Naive thymus-derived CD4-positive, alpha-beta T cell (primary cell): ENCODE measurements around the gene DLST. TPM values are rescaled to one million over a fixed set of nuclear protein-coding genes. Genes with fewer than 3 reads are reported as not detected.

Source experiments
- ATAC-seq: fragments of 150-1000 bp; cut with Tn5 transposase; 2 replicates; pipeline ENCODE4 v1.10.0; 2021; ENCODE audit warnings: mild to moderate bottlenecking, moderate library complexity
- CTCF ChIA-PET: fragments of 350-600 bp; sonication (Branson Sonifier 250); formaldehyde crosslinking; loops from one replicate; lab custom pipeline; 2021; ENCODE audit warnings: antibody characterized with exemption; lab: Charles Lee
- POLR2A ChIA-PET: fragments of 350-600 bp; sonication (Branson Sonifier 250); formaldehyde crosslinking; loops from one replicate; lab custom pipeline; 2021; ENCODE audit warnings: antibody characterized with exemption, inconsistent platforms; lab: Charles Lee
- DNase-seq, 9 donors: peaks; one replicate each; pipeline versions ENCODE4 v3.0.0 to v3.0.0-alpha.2; 2020 to 2022; ENCODE audit warnings: mixed read lengths in 1 of 9
- H3K27ac ChIP-seq: one replicate; pipeline ENCODE4 v1.7.0; 2013; ENCODE audit warnings: mild to moderate bottlenecking, low read depth, low read length, moderate library complexity
- H3K27me3 ChIP-seq, 2 donors: one replicate each; pipeline ENCODE4 v1.7.0; 2013; ENCODE audit warnings: low read length in 2 of 2, mild to moderate bottlenecking in 2 of 2, moderate library complexity in 2 of 2; ENCODE audit not compliant: control insufficient read depth in 2 of 2, insufficient read depth in 2 of 2
- H3K36me3 ChIP-seq, 3 experiments: 1 replicate in 2 of 3; 2 replicates in 1 of 3; pipeline ENCODE4 v1.7.0; 2013; ENCODE audit warnings: low read length in 3 of 3, mild to moderate bottlenecking in 3 of 3, moderate library complexity in 1 of 3; ENCODE audit not compliant: insufficient read depth in 3 of 3, control insufficient read depth in 2 of 3
- H3K4me1 ChIP-seq, 2 donors: one replicate each; pipeline ENCODE4 v1.7.0; 2013; ENCODE audit warnings: low read length in 2 of 2, mild to moderate bottlenecking in 2 of 2, moderate library complexity in 1 of 2; ENCODE audit not compliant: control insufficient read depth in 2 of 2, insufficient read depth in 2 of 2
- H3K4me3 ChIP-seq: 2 replicates; pipeline ENCODE4 v1.7.0; 2013; ENCODE audit warnings: mild to moderate bottlenecking, low read length
- H3K9me3 ChIP-seq, 3 experiments: 1 replicate in 2 of 3; 2 replicates in 1 of 3; pipeline ENCODE4 v1.7.0; 2013; ENCODE audit warnings: low read length in 3 of 3; ENCODE audit not compliant: control insufficient read depth in 2 of 3
- H3K27ac Mint-ChIP-seq, 9 donors: one replicate each; pipeline ENCODE4 v1.8.0; 2020 to 2022; ENCODE audit warnings: mixed read lengths in 9 of 9, mild to moderate bottlenecking in 8 of 9, moderate library complexity in 5 of 9, inconsistent platforms in 2 of 9
- H3K27me3 Mint-ChIP-seq, 5 donors: one replicate each; pipeline ENCODE4 v1.8.0; 2021 to 2022; ENCODE audit warnings: mixed read lengths in 5 of 5, mild to moderate bottlenecking in 1 of 5
- H3K36me3 Mint-ChIP-seq, 5 donors: one replicate each; pipeline ENCODE4 v1.8.0; 2020 to 2022; ENCODE audit warnings: mixed read lengths in 5 of 5, mild to moderate bottlenecking in 3 of 5, inconsistent platforms in 1 of 5
- H3K4me1 Mint-ChIP-seq, 7 donors: one replicate each; pipeline ENCODE4 v1.8.0; 2020 to 2022; ENCODE audit warnings: mixed read lengths in 7 of 7, mild to moderate bottlenecking in 3 of 7, inconsistent platforms in 1 of 7
- H3K4me3 Mint-ChIP-seq, 10 donors: one replicate each; pipeline ENCODE4 v1.8.0; 2020 to 2022; ENCODE audit warnings: mild to moderate bottlenecking in 10 of 10, mixed read lengths in 10 of 10, moderate library complexity in 6 of 10, inconsistent platforms in 2 of 10
- H3K9me3 Mint-ChIP-seq, 11 donors: one replicate each; pipeline ENCODE4 v1.8.0; 2020 to 2022; ENCODE audit warnings: mixed read lengths in 11 of 11, mild to moderate bottlenecking in 4 of 11, inconsistent platforms in 1 of 11, moderate library complexity in 1 of 11
- intact Hi-C, 2 donors: fragments of 100-400 bp; cut with micrococcal nuclease; formaldehyde crosslinking; loops; one replicate each; pipeline ENCODE4 v1.15.1; 2023
- polyA plus RNA-seq, 2 donors: library from polyadenylated mRNA; unstranded; fragments of 300-500 nt; fragmentation: Illumina TruSeq; gene quantifications; one replicate each; pipeline ENCODE4 v1.2.3, GENCODE V29; 2021
- total RNA-seq, 6 experiments: library from RNA in 5 of 6; stranded (reverse) in 5 of 6; gene quantifications; 1 replicate in 5 of 6; 2 replicates in 1 of 6; pipeline ENCODE4 v1.2.3 and lab custom pipeline; 2021 to 2026

Gene DLST
- total and polyA plus RNA-seq, 7 experiments from 2014 or later, result 8.9 to 132 (median 96.0) TPM

DNA sequence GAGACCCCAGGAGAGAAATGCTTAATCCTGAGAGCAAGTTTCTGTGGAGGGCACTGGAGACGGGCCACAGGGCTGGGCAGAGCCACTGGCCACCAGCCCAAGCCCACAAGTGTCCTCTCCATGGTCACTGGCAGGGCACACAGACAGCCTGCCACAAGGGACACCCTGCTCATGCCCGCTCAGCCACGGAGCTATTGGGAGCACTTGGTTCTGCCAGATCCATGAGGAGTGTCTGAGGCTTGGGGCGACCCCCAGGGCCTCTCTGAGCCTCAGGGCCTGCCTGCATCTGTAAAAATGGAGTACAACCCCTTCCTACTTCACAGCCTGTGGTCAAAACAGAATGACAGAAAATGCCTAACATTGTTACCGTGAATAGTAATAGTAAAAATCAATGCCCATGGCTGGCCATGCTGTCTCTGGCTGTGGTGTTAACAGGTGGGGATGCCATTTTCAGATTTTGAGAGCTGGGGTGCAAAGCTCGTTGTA, 70.5 kb downstream of the DLST start:
- DNase-seq, result no peak
- Histone ChIP-seq H3K27me3 (peaks cover 0 to 8% of the 10 kb centered on the region in 2 donors), H3K4me3 (no peak overlapping the region), H3K36me3 (no peaks in the 10 kb centered on the region), H3K4me1 (peaks cover 0 to 4% of the 10 kb centered on the region in 2 donors), H3K9me3 (no peaks in the 10 kb centered on the region), H3K27ac (no peak overlapping the region)
- ChIA-PET POLR2A (no interaction called here), CTCF (no interaction called here)
- no peak overlapping the region for H3K27ac Mint-ChIP-seq
- H3K9me3 Mint-ChIP-seq, result no peaks in the 10 kb centered on the region
- H3K4me1 Mint-ChIP-seq, result peaks cover 0 to 5% (median 0%) of the 10 kb centered on the region in 7 donors
- no peaks in the 10 kb centered on the region for H3K36me3 Mint-ChIP-seq
- no peak for ATAC-seq
- intact Hi-C loops, result no loop called here
- peaks cover 4 to 13% (median 11%) of the 10 kb centered on the region in 5 donors for H3K27me3 Mint-ChIP-seq
- H3K4me3 Mint-ChIP-seq, result no peak overlapping the region

GRCh38 chr14:74952697-74953484, 71.2 kb downstream of the DLST start:
- ChIA-PET CTCF (no interaction called here), POLR2A (interaction anchor here (1.0 kb wide), 1 partner anchor 11 kb away, joined by 3 read pairs; no protein-coding TSS in a partner anchor)
- Mint-ChIP-seq H3K4me3 (no peak overlapping the region), H3K27ac (peak overlapping the region in 1 of 9 donors; percentile 55), H3K36me3 (no peaks in the 10 kb centered on the region), H3K4me1 (peaks cover 0 to 5% (median 0%) of the 10 kb centered on the region in 7 donors), H3K9me3 (no peaks in the 10 kb centered on the region), H3K27me3 (peaks cover 4 to 15% (median 11%) of the 10 kb centered on the region in 5 donors)
- no peak overlapping the region for H3K4me3 ChIP-seq
- peaks cover 0 to 4% of the 10 kb centered on the region in 2 donors for H3K4me1 ChIP-seq
- no peaks in the 10 kb centered on the region for H3K9me3 ChIP-seq
- no peak for ATAC-seq
- no peak for DNase-seq
- intact Hi-C loops, result no loop called here
- no peaks in the 10 kb centered on the region for H3K36me3 ChIP-seq
- H3K27me3 ChIP-seq, result peaks cover 0 to 8% of the 10 kb centered on the region in 2 donors
- H3K27ac ChIP-seq, result no peak overlapping the region

Other genes starting within 250 kb of the DLST start
- gene AREL1, start 168.8 kb upstream of the DLST start, total RNA-seq, result 10 to 100 TPM; 35.6 to 52.0 (median 43.5) TPM
- gene AREL1, start 168.8 kb upstream of the DLST start, polyA plus RNA-seq, result 10 to 100 TPM; 16.1 to 25.9 TPM
- 10 to 100 TPM; 36.5 to 66.6 (median 60.8) TPM for gene FCF1, start 168.8 kb upstream of the DLST start, total RNA-seq
- 10 to 100 TPM; 34.6 to 35.5 TPM for gene FCF1, start 168.8 kb upstream of the DLST start, polyA plus RNA-seq
- 100 to 1,000 TPM in 3 of 5 experiments, 10 to 100 TPM in 2; 84.7 to 119 (median 109) TPM for gene YLPM1, start 118.6 kb upstream of the DLST start, total RNA-seq
- gene YLPM1, start 118.6 kb upstream of the DLST start, polyA plus RNA-seq, result 10 to 100 TPM; 13.5 to 26.8 TPM
- under 1 TPM in 2 of 5 experiments, not detected in 3; 0.13 to 0.54 TPM for gene PROX2, start 5.8 kb upstream of the DLST start, total RNA-seq
- gene PROX2, start 5.8 kb upstream of the DLST start, polyA plus RNA-seq, result under 1 TPM; 0.05 to 0.06 TPM
- gene RPS6KL1, start 41.3 kb downstream of the DLST start, total RNA-seq, result 10 to 100 TPM in 2 of 5 experiments, 1 to 10 TPM in 3; 3.0 to 12.8 (median 6.3) TPM
- gene RPS6KL1, start 41.3 kb downstream of the DLST start, polyA plus RNA-seq, result 1 to 10 TPM; 2.0 to 4.0 TPM
- under 1 TPM in 2 of 5 experiments, not detected in 3; 0.22 to 0.37 TPM for gene PGF, start 73.7 kb downstream of the DLST start, total RNA-seq
- gene PGF, start 73.7 kb downstream of the DLST start, polyA plus RNA-seq, result under 1 TPM in 1 of 2 donors, not detected in 1; 0.17 TPM
- gene EIF2B2, start 121.0 kb downstream of the DLST start, total RNA-seq, result 10 to 100 TPM; 23.8 to 40.7 (median 26.1) TPM
- 10 to 100 TPM; 18.2 to 19.8 TPM for gene EIF2B2, start 121.0 kb downstream of the DLST start, polyA plus RNA-seq
- gene MLH3, start 169.6 kb downstream of the DLST start, total RNA-seq, result 10 to 100 TPM; 19.9 to 26.7 (median 20.5) TPM
- 10 to 100 TPM; 11.4 to 15.6 TPM for gene MLH3, start 169.6 kb downstream of the DLST start, polyA plus RNA-seq
- 10 to 100 TPM; 11.8 to 39.5 (median 31.2) TPM for gene ACYP1, start 182.1 kb downstream of the DLST start, total RNA-seq
- 10 to 100 TPM; 17.5 to 17.9 TPM for gene ACYP1, start 182.1 kb downstream of the DLST start, polyA plus RNA-seq
- 1 to 10 TPM in 1 of 5 experiments, not detected in 4; 1.7 TPM for gene ZC2HC1C, start 187.7 kb downstream of the DLST start, total RNA-seq
- under 1 TPM; 0.30 to 0.41 TPM for gene ZC2HC1C, start 187.7 kb downstream of the DLST start, polyA plus RNA-seq
- gene NEK9, start 245.1 kb downstream of the DLST start, total RNA-seq, result 100 to 1,000 TPM in 2 of 5 experiments, 10 to 100 TPM in 3; 81.7 to 141 (median 84.7) TPM
- 10 to 100 TPM; 16.6 to 17.2 TPM for gene NEK9, start 245.1 kb downstream of the DLST start, polyA plus RNA-seq